Measurements from ENCODE around the gene BMPER. TPM values are rescaled to one million over a fixed set of nuclear protein-coding genes. Genes with fewer than 3 reads are reported as not detected.

Gene BMPER
- total RNA-seq, 1 donor from 2014 or later = not detected

DNA sequence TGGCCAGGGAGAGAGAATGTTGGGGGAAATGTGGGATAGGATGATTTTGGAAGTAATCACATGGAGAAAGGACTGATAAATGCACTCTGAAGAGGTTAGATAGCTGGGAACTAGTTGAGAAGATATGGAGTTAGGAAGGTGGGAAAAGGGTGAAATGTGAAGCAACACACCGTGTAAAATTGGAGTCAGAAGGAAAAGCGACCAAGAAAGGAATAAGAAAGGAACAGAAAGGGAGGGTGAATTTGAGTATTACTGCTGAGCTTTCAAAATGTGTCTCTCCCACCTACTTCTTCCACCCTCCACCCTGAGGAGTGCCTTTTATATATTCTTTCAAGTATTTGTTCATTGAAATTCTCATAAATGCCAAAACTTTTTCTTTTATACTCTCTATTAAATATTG is 171.8 kb downstream of the BMPER start:
- CTCF ChIA-PET = no interaction called here
- H3K36me3 Mint-ChIP-seq (ENCODE audit: low read depth) = no peaks in the 10 kb centered on the region
- intact Hi-C loops (cut with micrococcal nuclease) = no loop called here
- ATAC-seq (ENCODE audit: low read depth) = no peak
- TF ChIP-seq CTCF (IDR thresholded peaks at IDR 0.05) = no peak
- H3K4me3 Mint-ChIP-seq = no peak overlapping the region
- H3K9me3 Mint-ChIP-seq = no peaks in the 10 kb centered on the region
- POLR2A ChIA-PET = no interaction called here
- no peaks in the 10 kb centered on the region for H3K27me3 Mint-ChIP-seq
- DNase-seq = no peak
- no peak overlapping the region for H3K27ac Mint-ChIP-seq
- no peaks in the 10 kb centered on the region for H3K4me1 Mint-ChIP-seq

GRCh38 chr7:34078864-34079263 is 173.5 kb downstream of the BMPER start:
- no peak for DNase-seq
- no peak for TF ChIP-seq CTCF (IDR thresholded peaks at IDR 0.05)
- ATAC-seq (ENCODE audit: low read depth) = no peak
- H3K27ac Mint-ChIP-seq = no peak overlapping the region
- CTCF ChIA-PET = no interaction called here
- POLR2A ChIA-PET = no interaction called here
- no peaks in the 10 kb centered on the region for H3K36me3 Mint-ChIP-seq (ENCODE audit: low read depth)
- no peaks in the 10 kb centered on the region for H3K4me1 Mint-ChIP-seq
- no peaks in the 10 kb centered on the region for H3K27me3 Mint-ChIP-seq
- H3K9me3 Mint-ChIP-seq = no peaks in the 10 kb centered on the region
- no peak overlapping the region for H3K4me3 Mint-ChIP-seq
- intact Hi-C loops (cut with micrococcal nuclease) = no loop called here

DNA sequence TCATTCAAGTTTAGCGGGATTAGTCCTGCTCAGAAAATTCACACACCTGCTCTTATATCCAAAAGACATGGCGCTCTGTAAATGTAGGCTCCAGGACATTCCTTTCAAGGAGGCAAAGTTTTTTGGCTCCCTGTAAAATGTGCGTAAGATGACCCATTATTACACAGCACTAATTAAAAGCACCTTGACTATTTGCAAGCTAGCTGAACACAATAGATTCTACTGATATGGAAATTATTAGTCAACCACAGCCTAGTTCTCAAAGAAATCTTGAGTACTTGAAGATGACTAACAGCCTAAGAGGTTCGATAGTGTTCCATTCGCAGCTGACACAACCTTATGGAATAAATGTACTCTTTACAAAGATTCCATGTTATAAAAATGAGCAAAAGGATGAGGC is 175.2 kb downstream of the BMPER start:
- Mint-ChIP-seq H3K9me3 (no peaks in the 10 kb centered on the region), H3K4me3 (no peak overlapping the region)

GRCh38 chr7:34081935-34082334 is 176.6 kb downstream of the BMPER start:
- Mint-ChIP-seq H3K27ac (no peak overlapping the region), H3K36me3 (ENCODE audit: low read depth) (no peaks in the 10 kb centered on the region), H3K4me3 (no peak overlapping the region), H3K4me1 (no peaks in the 10 kb centered on the region), H3K9me3 (no peaks in the 10 kb centered on the region), H3K27me3 (no peaks in the 10 kb centered on the region)
- ATAC-seq (ENCODE audit: low read depth) (no peak), DNase-seq (no peak)
- ChIA-PET CTCF (no interaction called here), POLR2A (no interaction called here)
- no peak for TF ChIP-seq CTCF (IDR thresholded peaks at IDR 0.05)
- intact Hi-C loops (cut with micrococcal nuclease) = loop anchor here (10.0 kb wide), 1 partner anchor 897 kb away; no protein-coding TSS in a partner anchor

More for the DNA sequence above, 175.2 kb downstream of the BMPER start:
- ChIA-PET POLR2A (no interaction called here), CTCF (no interaction called here)
- Mint-ChIP-seq H3K27ac (no peak overlapping the region), H3K4me1 (no peaks in the 10 kb centered on the region), H3K27me3 (no peaks in the 10 kb centered on the region), H3K36me3 (ENCODE audit: low read depth) (no peaks in the 10 kb centered on the region)
- intact Hi-C loops (cut with micrococcal nuclease) = loop anchor here (10.0 kb wide), 1 partner anchor 896 kb away; no protein-coding TSS in a partner anchor
- DNase-seq = no peak
- no peak for TF ChIP-seq CTCF (IDR thresholded peaks at IDR 0.05)
- no peak for ATAC-seq (ENCODE audit: low read depth)

- Mint-ChIP-seq H3K36me3 (ENCODE audit: low read depth) (no peaks in the 10 kb centered on the region), H3K9me3 (no peaks in the 10 kb centered on the region), H3K27me3 (no peaks in the 10 kb centered on the region), H3K4me3 (no peak overlapping the region), H3K27ac (no peak overlapping the region), H3K4me1 (no peaks in the 10 kb centered on the region)
- DNase-seq = no peak
- CTCF ChIA-PET = no interaction called here
- POLR2A ChIA-PET = no interaction called here
- intact Hi-C loops (cut with micrococcal nuclease) = loop anchor here (10.0 kb wide), 1 partner anchor 899 kb away; no protein-coding TSS in a partner anchor
- ATAC-seq (ENCODE audit: low read depth) = no peak
- TF ChIP-seq CTCF (IDR thresholded peaks at IDR 0.05) = no peak
Observed at GRCh38 chr7:34083440-34083839, 178.1 kb downstream of the BMPER start.

Measured in activated B cell treated with CpG ODN at 0.5 μM for 24 hours (primary cell).